Measurements from ENCODE around the gene CIROP.
"Not testable (repeated sequence)": the region's sequence is repeated elsewhere in the genome, so short reads cannot be mapped to it uniquely, and the experiment has no call there.

The CIROP gene

DNA sequence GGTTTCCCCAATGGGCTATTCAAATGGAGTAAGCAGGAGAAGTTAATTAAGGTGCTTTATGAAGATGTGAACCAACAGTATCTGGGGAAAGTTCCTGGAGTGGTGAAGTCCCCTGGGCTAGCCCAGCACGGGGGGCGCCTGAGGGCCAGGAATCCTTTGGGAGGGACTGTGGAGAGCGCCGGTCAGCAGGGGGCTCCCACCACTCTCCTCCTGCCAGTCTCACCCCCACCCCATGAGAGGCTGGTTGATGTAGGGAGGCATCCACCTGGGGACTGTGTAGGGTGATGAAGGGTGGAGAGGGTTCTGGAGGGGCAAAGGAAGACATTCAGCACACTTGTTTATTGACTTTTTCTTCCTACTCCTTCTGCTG is 9.9 kb upstream of the CIROP start:
- DNase-seq (ENCODE audit: low read depth), result no peak

- DNase-seq (ENCODE audit: low read depth), result no peak
These were observed 9.3 kb upstream of the CIROP start for GRCh38 chr14:23114120-23114458.

GRCh38 chr14:23113431-23114119 is 8.8 kb upstream of the CIROP start:
- DNase-seq (ENCODE audit: low read depth), result no peak

- DNase-seq (ENCODE audit: low read depth), result no peak
These were observed 7.8 kb upstream of the CIROP start for GRCh38 chr14:23112359-23113178.

- DNase-seq (ENCODE audit: low read depth), result no peak
These were observed 6.0 kb upstream of the CIROP start for GRCh38 chr14:23110579-23111365.

DNA sequence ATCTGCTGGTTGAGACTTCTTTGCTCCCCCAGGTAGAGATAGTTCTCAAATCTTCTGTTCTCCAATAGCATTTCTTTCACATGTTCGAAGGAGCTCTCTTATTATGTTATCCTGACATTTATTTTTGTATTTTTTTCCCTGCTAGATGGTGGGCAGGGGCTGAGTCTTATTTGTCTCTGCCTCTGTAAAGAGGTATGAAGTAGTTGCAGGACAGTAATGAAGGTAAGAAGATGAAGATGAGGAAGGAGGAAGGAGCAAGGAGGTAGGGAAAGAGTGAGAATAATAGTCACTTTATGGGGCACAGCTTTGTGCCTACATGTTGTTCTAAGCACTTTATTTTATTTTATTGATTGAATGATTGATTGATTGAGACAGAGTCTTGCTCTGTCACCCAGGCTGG is 5.0 kb upstream of the CIROP start:
- DNase-seq (ENCODE audit: low read depth), result no peak

DNA sequence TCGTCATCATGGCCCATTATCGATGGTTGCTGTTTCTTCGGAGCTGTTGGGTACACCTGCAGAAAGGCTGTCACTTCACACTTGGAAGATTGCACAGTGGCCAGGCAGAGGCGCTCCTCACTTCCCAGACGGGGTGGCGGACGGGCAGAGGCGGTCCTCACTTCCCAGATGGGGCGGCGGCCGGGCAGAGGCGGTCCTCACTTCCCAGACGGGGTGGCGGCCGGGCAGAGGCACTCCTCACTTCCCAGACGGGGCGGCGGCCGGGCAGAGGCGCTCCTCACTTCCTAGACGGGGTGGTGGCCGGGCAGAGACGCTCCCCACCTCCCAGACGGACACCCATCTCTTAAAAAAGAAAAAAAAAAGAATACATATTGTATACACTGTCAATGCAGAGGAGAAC is 3.4 kb upstream of the CIROP start:
- DNase-seq (ENCODE audit: low read depth), result not testable (repeated sequence)

DNA sequence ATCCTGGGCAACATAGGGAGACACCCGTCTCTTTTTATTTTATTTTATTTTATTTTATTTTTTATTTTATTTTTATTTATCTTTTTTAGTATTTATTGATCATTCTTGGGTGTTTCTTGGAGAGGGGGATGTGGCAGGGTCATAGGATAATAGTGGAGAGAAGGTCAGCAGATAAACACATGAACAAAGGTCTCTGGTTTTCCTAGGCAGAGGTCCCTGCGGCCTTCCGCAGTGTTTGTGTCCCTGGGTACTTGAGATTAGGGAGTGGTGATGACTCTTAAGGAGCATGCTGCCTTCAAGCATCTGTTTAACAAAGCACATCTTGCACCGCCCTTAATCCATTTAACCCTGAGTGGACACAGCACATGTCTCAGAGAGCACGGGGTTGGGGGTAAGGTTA is 2.8 kb upstream of the CIROP start:
- DNase-seq (ENCODE audit: low read depth), result not testable (repeated sequence)

GRCh38 chr14:23106747-23107045 is 1.9 kb upstream of the CIROP start:
- no peak for DNase-seq (ENCODE audit: low read depth)

GRCh38 chr14:23105348-23105824 is 597 bp upstream of the CIROP start:
- DNase-seq (ENCODE audit: low read depth), result no peak

DNA sequence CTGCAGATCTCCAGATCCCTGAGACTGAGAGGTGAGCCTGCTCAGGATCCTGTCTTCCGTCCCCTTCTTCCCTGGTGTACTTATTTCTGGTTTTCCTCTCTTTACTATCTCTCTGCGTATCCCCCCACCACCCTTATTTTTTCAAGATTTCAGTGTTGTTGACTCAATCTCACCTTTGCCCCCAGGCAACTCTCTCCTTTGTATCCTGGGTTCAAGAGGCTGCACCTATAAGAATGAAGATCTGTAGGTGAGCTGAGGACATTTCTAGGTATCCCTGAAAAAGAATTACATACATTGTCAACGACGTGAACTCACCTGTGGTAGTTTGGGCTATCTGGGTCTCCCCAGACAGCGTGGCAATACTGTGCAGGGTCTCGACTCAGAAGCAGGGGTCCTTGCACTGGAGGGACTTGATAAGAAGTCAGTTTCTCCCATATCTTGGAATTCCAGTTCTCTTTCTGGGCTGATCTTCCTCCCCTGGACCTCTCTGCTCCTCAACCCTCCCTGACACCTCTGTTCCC is 659 bp downstream of the CIROP start:
- no peak for DNase-seq (ENCODE audit: low read depth)

- no peak for DNase-seq (ENCODE audit: low read depth)
These were observed 1.2 kb downstream of the CIROP start for GRCh38 chr14:23103581-23103980.

DNA sequence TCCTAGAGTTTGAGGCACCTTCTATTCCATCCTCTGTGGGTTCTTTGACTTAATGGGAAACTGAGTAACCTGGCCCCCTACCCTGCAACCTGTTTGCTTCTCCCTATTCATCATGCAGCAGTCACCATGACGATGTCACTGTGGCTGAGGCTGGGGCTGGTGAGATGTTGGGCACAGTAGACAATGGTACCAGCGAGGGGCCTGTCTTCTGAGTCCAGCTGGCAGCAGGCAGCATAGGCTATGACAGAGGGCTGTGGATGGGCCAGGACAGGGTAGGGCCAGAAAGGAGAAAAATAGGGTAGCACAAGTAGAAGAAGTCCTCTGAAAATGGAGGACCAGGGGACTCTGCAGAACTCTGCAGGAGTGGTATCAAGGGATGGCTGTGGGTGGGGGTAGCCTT is 2.0 kb downstream of the CIROP start:
- no peak for DNase-seq (ENCODE audit: low read depth)

DNA sequence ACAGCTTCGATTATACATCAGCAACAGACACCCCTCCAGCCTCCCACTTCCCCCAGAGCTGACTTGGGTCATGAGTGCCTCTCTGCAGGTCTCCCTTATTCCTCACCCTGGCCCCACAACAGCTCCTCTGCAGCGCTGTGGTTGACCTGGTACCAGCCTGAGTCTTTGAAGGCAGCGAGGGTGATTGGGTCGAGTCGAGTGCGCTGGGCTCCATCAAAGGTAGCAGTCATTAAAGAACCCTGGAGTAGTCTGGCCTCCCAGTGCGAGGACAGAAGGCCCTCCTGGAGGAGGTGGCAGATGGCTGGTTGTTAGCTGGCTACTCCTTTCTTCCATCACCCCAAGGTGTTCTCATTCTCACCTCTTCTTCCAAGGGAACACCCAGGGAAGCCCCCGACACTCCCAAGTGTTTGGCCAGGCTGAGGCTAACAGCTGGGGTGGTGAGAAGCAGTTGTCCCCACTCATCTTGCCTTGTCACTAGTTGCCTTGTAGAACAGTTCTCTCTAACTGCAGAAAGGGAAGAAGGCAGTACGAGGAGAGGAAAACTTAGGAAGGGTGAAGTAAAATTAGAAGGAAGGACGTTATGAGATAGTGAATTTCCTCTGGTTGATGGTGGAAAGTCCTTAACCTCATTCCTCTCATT is 2.7 kb downstream of the CIROP start:
- DNase-seq (ENCODE audit: low read depth), result no peak

- no peak for DNase-seq (ENCODE audit: low read depth)
These were observed 3.4 kb downstream of the CIROP start for GRCh38 chr14:23101213-23101970.

DNA sequence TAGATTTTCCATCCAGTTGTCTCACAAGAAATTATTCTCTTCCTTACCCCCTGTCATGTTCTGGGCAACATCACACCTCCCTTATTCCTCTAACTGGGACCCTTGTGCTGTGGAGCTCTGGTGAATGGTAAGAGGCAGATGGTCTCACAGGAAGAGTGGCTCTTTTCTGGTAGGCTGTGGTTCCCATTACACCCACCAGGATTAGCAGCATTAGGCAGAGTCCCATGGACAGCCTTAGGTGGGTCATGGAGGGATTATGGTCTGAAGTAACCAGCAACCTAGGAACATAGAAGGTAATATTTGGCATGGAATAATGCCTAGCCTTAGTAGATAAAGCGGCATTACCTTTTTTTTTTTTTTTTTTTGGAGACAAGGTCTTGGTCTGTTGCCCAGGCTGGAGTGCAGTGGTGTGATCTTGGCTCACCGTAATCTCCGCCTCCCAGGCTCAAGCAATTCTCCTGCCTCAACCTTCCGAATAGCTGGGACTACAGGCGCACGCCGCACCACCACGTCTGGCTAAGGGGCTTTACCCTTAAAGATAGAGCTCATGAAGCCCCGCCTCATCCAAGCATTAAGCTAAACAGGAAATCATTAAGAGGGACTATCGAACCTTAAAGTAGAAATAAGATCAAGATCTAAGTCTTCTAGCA is 5.5 kb downstream of the CIROP start:
- no peak for DNase-seq (ENCODE audit: low read depth)

DNA sequence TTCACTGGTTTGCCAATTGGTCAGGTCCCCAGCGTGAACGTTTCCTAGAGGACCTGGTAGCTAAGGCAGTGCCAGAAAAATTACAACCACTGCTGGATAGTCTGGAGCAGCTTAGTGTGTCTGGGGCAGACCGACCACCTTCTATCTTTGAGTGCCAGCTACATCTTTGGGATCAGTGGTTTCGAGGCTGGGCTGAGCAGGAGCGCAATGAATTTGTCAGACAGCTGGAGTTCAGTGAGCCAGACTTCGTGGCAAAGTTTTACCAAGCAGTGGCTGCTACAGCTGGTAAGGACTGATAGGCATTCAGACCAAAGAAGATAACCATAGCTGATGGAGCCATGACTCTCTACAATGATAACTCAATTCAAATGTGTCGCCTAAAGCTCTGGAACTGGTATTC is 7.0 kb downstream of the CIROP start:
- no peak for DNase-seq (ENCODE audit: low read depth)

GRCh38 chr14:23095196-23096108 is 9.3 kb downstream of the CIROP start, which contains the start of gene C14orf119:
C14orf119 (plus strand) TSS chr14:23095505; CDS start chr14:23097659, 2,154 bp downstream.
- DNase-seq (ENCODE audit: low read depth), result peak; percentile 97

DNA sequence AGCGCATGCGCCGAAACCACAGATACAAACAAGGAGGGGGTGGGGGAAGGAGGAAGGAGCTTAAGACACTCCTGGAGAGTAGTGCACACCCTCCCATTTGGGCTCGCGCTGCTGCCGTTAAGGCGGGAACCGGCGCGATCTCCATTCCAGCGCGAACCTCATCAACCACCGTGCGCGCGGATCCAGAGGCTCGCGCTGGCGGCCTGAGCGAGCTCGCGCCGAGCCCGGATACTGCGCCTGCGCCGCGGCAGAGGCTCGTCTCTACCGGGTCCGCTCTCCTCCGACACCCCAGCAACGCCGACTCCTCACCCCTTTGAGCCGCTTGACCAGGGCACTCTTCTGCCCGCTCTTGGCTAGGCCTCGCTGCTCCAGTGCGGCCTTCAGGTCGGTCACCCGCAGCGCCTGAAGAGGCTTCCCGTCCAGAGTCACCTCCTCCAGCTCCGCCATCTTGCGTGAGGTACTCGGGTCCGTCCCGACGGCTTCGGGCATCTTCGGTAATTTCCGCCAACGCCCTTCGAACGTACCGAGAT is 10.1 kb downstream of the CIROP start, which contains the start of gene ACIN1:
ACIN1 (minus strand) TSS at position 471 of the 530 bp plus-strand sequence; CDS start at position 447, 24 bp downstream.
- DNase-seq (ENCODE audit: low read depth), result no peak
